H1 (cell line): Measurements from ENCODE around the gene ADGRG2. TPM values are rescaled to one million over a fixed set of nuclear protein-coding genes. Genes with fewer than 3 reads are reported as not detected.

ENCODE experiments used
- CTCF ChIA-PET: fragments of 300-600 bp; sonication (Branson Sonifier 250); formaldehyde crosslinking; loops from one replicate; lab custom pipeline; 2021; ENCODE audit not compliant: partially characterized antibody; lab: Charles Lee
- POLR2A ChIA-PET: fragments of 300-600 bp; sonication (Branson Sonifier 250); formaldehyde crosslinking; loops from one replicate; lab custom pipeline; 2021; ENCODE audit warnings: inconsistent platforms; ENCODE audit not compliant: partially characterized antibody; lab: Charles Lee
- DNase-seq, 2 experiments: peaks; one replicate each; pipeline versions ENCODE4 v3.0.0 to v3.0.0-alpha.2; 2010 to 2022; ENCODE audit warnings: low spot score in 2 of 2, low read depth in 1 of 2, mixed read lengths in 1 of 2
- FAIRE-seq: peaks from 2 replicates; lab custom pipeline; 2011; peaks lifted over from hg19 to GRCh38; lab: Jason Lieb, UNC
- H2AFZ ChIP-seq: 2 replicates; pipeline ENCODE4 v1.8.1; 2012; ENCODE audit warnings: low read length, inconsistent platforms
- H2AK5ac ChIP-seq: 2 replicates; pipeline ENCODE4 v1.6.1; 2013; ENCODE audit warnings: low read depth, low read length
- H2BK120ac ChIP-seq: replicated peaks from 2 replicates; pipeline ENCODE3; 2013; ENCODE audit warnings: low read depth, low read length, inconsistent platforms
- H2BK12ac ChIP-seq: 2 replicates; pipeline ENCODE4 v1.6.1; 2013; ENCODE audit warnings: low read depth, low read length
- H2BK15ac ChIP-seq: 2 replicates; pipeline ENCODE4 v1.6.1; 2013; ENCODE audit warnings: low read length
- H2BK20ac ChIP-seq: 2 replicates; pipeline ENCODE4 v1.6.1; 2013; ENCODE audit warnings: low read length
- H2BK5ac ChIP-seq: 2 replicates; pipeline ENCODE4 v1.6.1; 2013; ENCODE audit warnings: low read depth, low read length
- H3K14ac ChIP-seq: 2 replicates; pipeline ENCODE4 v1.6.1; 2013; ENCODE audit warnings: inconsistent platforms; ENCODE audit not compliant: insufficient read length
- H3K18ac ChIP-seq: 2 replicates; pipeline ENCODE4 v1.6.1; 2013; ENCODE audit warnings: low read length; ENCODE audit errors: extremely low read depth
- H3K23ac ChIP-seq: 2 replicates; pipeline ENCODE4 v1.6.1; 2013; ENCODE audit warnings: inconsistent platforms; ENCODE audit not compliant: insufficient read length
- H3K23me2 ChIP-seq: 2 replicates; pipeline ENCODE4 v1.6.1; 2013; ENCODE audit warnings: low read depth, low read length
- H3K27ac ChIP-seq: 2 replicates; pipeline ENCODE4 v1.6.1; 2011; ENCODE audit warnings: low read depth, low read length, inconsistent platforms
- H3K27me3 ChIP-seq, 4 experiments: replicated peaks in 1 of 4; 1 replicate in 1 of 4; 2 replicates in 3 of 4; pipeline versions ENCODE4 v1.6.1 to v1.8.1; 2011 to 2013; ENCODE audit warnings: low read length in 3 of 4, mild to moderate bottlenecking in 3 of 4, inconsistent platforms in 2 of 4, mixed read lengths in 2 of 4, moderate library complexity in 1 of 4; ENCODE audit not compliant: control insufficient read depth in 3 of 4, insufficient read depth in 3 of 4; ENCODE audit errors: extremely low read depth in 1 of 4
- H3K36me3 ChIP-seq, 4 experiments: 2 replicates each; pipeline versions ENCODE4 v1.6.1 to v1.8.1; 2011 to 2013; ENCODE audit warnings: mild to moderate bottlenecking in 4 of 4, low read length in 3 of 4, moderate library complexity in 2 of 4, control low read depth in 1 of 4, inconsistent platforms in 1 of 4; ENCODE audit not compliant: insufficient read depth in 4 of 4, control insufficient read depth in 2 of 4
- H3K4ac ChIP-seq: replicated peaks from 2 replicates; pipeline ENCODE3; 2013; ENCODE audit warnings: low read length, low read depth, mixed read lengths, inconsistent platforms; ENCODE audit not compliant: insufficient read length
- H3K4me1 ChIP-seq, 4 experiments: replicated peaks in 1 of 4; 1 replicate in 1 of 4; 2 replicates in 3 of 4; pipeline versions ENCODE4 v1.6.1 to v1.8.1; 2011 to 2013; ENCODE audit warnings: low read length in 3 of 4, inconsistent platforms in 2 of 4, mixed read lengths in 1 of 4; ENCODE audit not compliant: insufficient read depth in 4 of 4, control insufficient read depth in 3 of 4
- H3K4me2 ChIP-seq, 2 experiments: 2 replicates each; pipeline versions ENCODE4 v1.6.1 to v1.8.1; 2011 to 2013; ENCODE audit warnings: low read depth in 2 of 2, low read length in 2 of 2, control low read depth in 1 of 2, inconsistent platforms in 1 of 2, mild to moderate bottlenecking in 1 of 2; ENCODE audit not compliant: insufficient read depth in 1 of 2
- H3K4me3 ChIP-seq, 4 experiments: fragments of 200-600, 300-600 bp in 1 of 4; sonication (generic), shearing (Covaris generic), sonication (Bioruptor Twin) in 1 of 4; 2 replicates each; pipeline versions ENCODE4 v1.5.1 to v1.8.1; 2011 to 2016; ENCODE audit warnings: low read length in 4 of 4, low read depth in 3 of 4, control low read depth in 2 of 4, inconsistent platforms in 2 of 4, mild to moderate bottlenecking in 2 of 4, mixed read lengths in 1 of 4, moderate library complexity in 1 of 4; ENCODE audit not compliant: insufficient read depth in 2 of 4; ENCODE audit errors: extremely low read depth in 1 of 4
- H3K56ac ChIP-seq: replicated peaks from 2 replicates; pipeline ENCODE3; 2013; ENCODE audit warnings: low read depth, mild to moderate bottlenecking, mixed read lengths, low read length, inconsistent platforms; ENCODE audit not compliant: insufficient read length
- H3K79me1 ChIP-seq: 2 replicates; pipeline ENCODE4 v1.6.1; 2013; ENCODE audit warnings: low read depth, low read length, control low read depth
- H3K79me2 ChIP-seq, 2 experiments: 2 replicates each; pipeline versions ENCODE4 v1.6.1 to v1.8.1; 2012 to 2013; ENCODE audit warnings: low read length in 2 of 2, mild to moderate bottlenecking in 2 of 2, inconsistent platforms in 1 of 2; ENCODE audit not compliant: insufficient read depth in 2 of 2, control insufficient read depth in 1 of 2
- H3K9ac ChIP-seq, 4 experiments: replicated peaks in 1 of 4; 1 replicate in 1 of 4; 2 replicates in 3 of 4; pipeline versions ENCODE4 v1.6.1 to v1.8.1; 2011 to 2013; ENCODE audit warnings: low read depth in 3 of 4, low read length in 3 of 4, control low read depth in 2 of 4, mild to moderate bottlenecking in 2 of 4, moderate library complexity in 2 of 4, inconsistent platforms in 1 of 4; ENCODE audit errors: extremely low read depth in 1 of 4
- H3K9me3 ChIP-seq, 2 experiments: 2 replicates each; pipeline versions ENCODE4 v1.6.1 to v1.8.1; 2012 to 2013; ENCODE audit warnings: mild to moderate bottlenecking in 2 of 2, moderate library complexity in 2 of 2, control low read depth in 1 of 2, inconsistent platforms in 1 of 2, low read depth in 1 of 2, low read length in 1 of 2, mixed read lengths in 1 of 2; ENCODE audit not compliant: insufficient read depth in 2 of 2
- H4K20me1 ChIP-seq, 2 experiments: replicated peaks in 1 of 2; 2 replicates each; pipeline versions ENCODE3 to v1.8.1; 2011 to 2013; ENCODE audit warnings: inconsistent platforms in 2 of 2, low read length in 2 of 2, mild to moderate bottlenecking in 1 of 2; ENCODE audit not compliant: insufficient read depth in 2 of 2, control insufficient read depth in 1 of 2
- H4K5ac ChIP-seq: 2 replicates; pipeline ENCODE4 v1.6.1; 2013; ENCODE audit warnings: low read length, low read depth, mixed read lengths, inconsistent platforms; ENCODE audit not compliant: insufficient read length
- H4K8ac ChIP-seq: 2 replicates; pipeline ENCODE4 v1.8.0; 2013; ENCODE audit warnings: mild to moderate bottlenecking, moderate library complexity, low read length, inconsistent platforms; ENCODE audit not compliant: insufficient read depth; ENCODE audit errors: extremely low read depth
- H4K91ac ChIP-seq: replicated peaks from 2 replicates; pipeline ENCODE3; 2013; ENCODE audit warnings: low read length, mixed read lengths, inconsistent platforms; ENCODE audit not compliant: insufficient read length
- EGR1 ChIP-seq: IDR thresholded peaks from 2 replicates; pipeline ENCODE4 v1.6.1; 2011; ENCODE audit warnings: low read depth, low read length, borderline replicate concordance
- EP300 ChIP-seq, 2 experiments: IDR thresholded peaks; 1 replicate in 1 of 2; 2 replicates in 1 of 2; pipeline ENCODE4 v1.6.1; 2011 to 2012; ENCODE audit warnings: low read depth in 2 of 2, low read length in 2 of 2, mild to moderate bottlenecking in 2 of 2, borderline replicate concordance in 1 of 2, inconsistent platforms in 1 of 2, moderate library complexity in 1 of 2
- POLR2AphosphoS5 ChIP-seq: IDR thresholded peaks from 2 replicates; pipeline ENCODE4 v1.6.1; 2011; ENCODE audit warnings: low read depth, low read length
- RAD21 ChIP-seq, 2 experiments: IDR thresholded peaks in 1 of 2; conservative IDR thresholded peaks in 1 of 2; 2 replicates each; pipeline ENCODE4 v1.6.1; 2011; ENCODE audit warnings: low read depth in 2 of 2, low read length in 2 of 2, improper control_type of control experiment in 1 of 2, inconsistent platforms in 1 of 2, mild to moderate bottlenecking in 1 of 2, moderate library complexity in 1 of 2
- RBBP5 ChIP-seq: IDR thresholded peaks from 2 replicates; pipeline ENCODE4 v1.7.1; 2012; ENCODE audit warnings: low read depth, mild to moderate bottlenecking, inconsistent platforms, low read length, moderate library complexity, borderline replicate concordance
- SAP30 ChIP-seq: fragments of 300-600 bp; sonication (generic); IDR thresholded peaks from 2 replicates; pipeline ENCODE4 v1.7.1; 2012; ENCODE audit warnings: low read length, moderate library complexity, mild to moderate bottlenecking, inconsistent platforms; ENCODE audit not compliant: insufficient read depth, insufficient replicate concordance
- SIRT6 ChIP-seq: IDR thresholded peaks from one replicate; pipeline ENCODE4 v1.7.1; 2012; ENCODE audit warnings: low read length, inconsistent platforms
- SP2 ChIP-seq: IDR thresholded peaks from 2 replicates; pipeline ENCODE4 v1.6.1; 2012; ENCODE audit warnings: mild to moderate bottlenecking, low read length, inconsistent platforms
- SP4 ChIP-seq: IDR thresholded peaks from 2 replicates; pipeline ENCODE4 v1.6.1; 2012; ENCODE audit warnings: low read length, inconsistent platforms
- SUZ12 ChIP-seq: fragments of 200-600 bp; sonication (generic); IDR thresholded peaks from 2 replicates; pipeline ENCODE4 v1.6.1; 2012; ENCODE audit warnings: mild to moderate bottlenecking, inconsistent platforms, low read length, moderate library complexity, mixed read lengths
- TAF1 ChIP-seq: IDR thresholded peaks from 2 replicates; pipeline ENCODE4 v1.6.1; 2011; ENCODE audit warnings: mild to moderate bottlenecking, low read depth, low read length
- whole genome bisulfite sequencing, 2 experiments: shearing (Covaris generic) in 1 of 2; methylation state at CpG; one replicate each; pipeline versions ENCODE4 v1.1.6 to v1.1.7; 2013 to 2015; ENCODE audit warnings: low lambda C conversion rate in 2 of 2, mixed read lengths in 2 of 2, inconsistent platforms in 1 of 2, low coverage in 1 of 2, missing lambda C conversion rate in 1 of 2; ENCODE audit not compliant: insufficient replicate concordance in 2 of 2, insufficient coverage in 1 of 2, insufficient read length in 1 of 2; ENCODE audit errors: extremely low coverage in 1 of 2, missing lambda C conversion rate in 1 of 2; 5-methylcytosine and 5-hydroxymethylcytosine counted together
- polyA plus RNA-seq, 7 experiments: library from polyadenylated mRNA; depleted of rRNA in 3 of 7; stranded (reverse) in 5 of 7; unstranded in 2 of 7; fragments of >200 nt in 5 of 7; fragments of 200-250 nt in 2 of 7; gene quantifications; 1 replicate in 5 of 7; 2 replicates in 1 of 7; 4 replicates in 1 of 7; pipeline versions ENCODE4 v1.2.1 to v1.2.3, GENCODE V29; 2011 to 2013; ENCODE audit warnings: missing spikeins in 2 of 7, mixed read lengths in 2 of 7
- total RNA-seq: library from RNA; stranded (reverse); fragmentation: NEBNext Ultra II Directional; extraction: Animal tissue kit (Norgen Biotek cat#: 25700); gene quantifications from 2 replicates; pipeline ENCODE4 v1.2.1, GENCODE V29; 2021
- TF ChIP-seq, protein P1 (sequence below): IDR thresholded peaks from 2 replicates; pipeline ENCODE4 v1.6.1; 2011; ENCODE audit warnings: low read depth, mild to moderate bottlenecking, low read length; ENCODE audit not compliant: insufficient read depth
- TF ChIP-seq, protein P2 (sequence below): IDR thresholded peaks from 2 replicates; pipeline ENCODE4 v1.6.1; 2011; ENCODE audit warnings: low read length, improper control_type of control experiment

ADGRG2 gene
- total and polyA plus RNA-seq, 2 of the 8 experiments (the other 6 are each of a cell fraction or from before 2014, with no cell fraction given): 8.9 to 13.3 TPM

DNA sequence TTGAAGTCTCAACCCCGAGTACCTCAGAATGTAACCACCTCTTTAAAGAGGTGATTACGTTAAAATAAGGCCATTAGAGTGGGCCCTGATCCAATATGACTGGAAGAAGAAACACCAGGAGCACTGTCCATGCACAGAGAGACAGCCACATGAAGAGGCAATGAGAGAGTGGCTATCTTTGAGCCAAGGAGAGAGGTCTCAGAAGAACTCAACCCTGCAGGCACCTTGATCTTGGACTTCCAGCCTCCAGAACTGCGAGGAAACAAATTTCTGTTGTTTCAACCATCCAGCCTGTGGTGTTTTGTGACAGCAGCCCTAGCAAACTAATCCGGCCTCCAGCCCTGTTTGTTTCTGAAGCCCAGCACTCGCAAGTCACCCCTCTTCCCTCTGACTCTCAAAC, 46.3 kb upstream of the ADGRG2 start:
- Histone ChIP-seq H2BK15ac (no peak overlapping the region), H3K18ac (no peak overlapping the region), H4K5ac (no peak overlapping the region), H3K4ac (no peak overlapping the region), H3K23me2 (no peaks in the 10 kb centered on the region), H3K79me2 (no peaks in the 10 kb centered on the region), H4K20me1 (no peaks in the 10 kb centered on the region), H2AK5ac (no peak overlapping the region), H3K23ac (no peak overlapping the region), H2BK20ac (no peak overlapping the region), H2BK120ac (no peak overlapping the region), H3K14ac (no peak overlapping the region), H2AFZ (no peak overlapping the region), H3K4me3 (no peak overlapping the region), H3K56ac (no peak overlapping the region), H3K4me2 (no peak overlapping the region), H4K8ac (no peak overlapping the region), H2BK12ac (no peak overlapping the region), H3K9ac (no peak overlapping the region), H4K91ac (no peak overlapping the region), H3K79me1 (no peaks in the 10 kb centered on the region), H3K27ac (no peak overlapping the region), H3K4me1 (no peaks in the 10 kb centered on the region), H3K9me3 (no peaks in the 10 kb centered on the region), H3K27me3 (no peaks in the 10 kb centered on the region), H3K36me3 (no peaks in the 10 kb centered on the region), H2BK5ac (no peak overlapping the region)
- no peak for DNase-seq
- peak; percentile 42 for FAIRE-seq
- POLR2A ChIA-PET: no interaction called here
- WGBS, 2 experiments: 90% methylated on average over 5 of the region's 5 CpGs; no CpG with 5 or more reads in 1 of the 2 experiments
- CTCF ChIA-PET: interaction anchor here (0.5 kb wide), 1 partner anchor 27 kb away, joined by 4 read pairs; no protein-coding TSS in a partner anchor
- no peak for TF ChIP-seq RAD21 (IDR thresholded peaks at IDR 0.05 in 1 of 2, conservative IDR thresholded peaks at IDR 0.05 in 1 of 2; ENCODE audit: low read depth in 2 of 2, low read length in 2 of 2)
- no peak for TF ChIP-seq RBBP5
- TF ChIP-seq SAP30: no peak
- TF ChIP-seq, protein P1, sequence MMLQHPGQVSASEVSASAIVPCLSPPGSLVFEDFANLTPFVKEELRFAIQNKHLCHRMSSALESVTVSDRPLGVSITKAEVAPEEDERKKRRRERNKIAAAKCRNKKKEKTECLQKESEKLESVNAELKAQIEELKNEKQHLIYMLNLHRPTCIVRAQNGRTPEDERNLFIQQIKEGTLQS: no peak
- TF ChIP-seq, protein P2, sequence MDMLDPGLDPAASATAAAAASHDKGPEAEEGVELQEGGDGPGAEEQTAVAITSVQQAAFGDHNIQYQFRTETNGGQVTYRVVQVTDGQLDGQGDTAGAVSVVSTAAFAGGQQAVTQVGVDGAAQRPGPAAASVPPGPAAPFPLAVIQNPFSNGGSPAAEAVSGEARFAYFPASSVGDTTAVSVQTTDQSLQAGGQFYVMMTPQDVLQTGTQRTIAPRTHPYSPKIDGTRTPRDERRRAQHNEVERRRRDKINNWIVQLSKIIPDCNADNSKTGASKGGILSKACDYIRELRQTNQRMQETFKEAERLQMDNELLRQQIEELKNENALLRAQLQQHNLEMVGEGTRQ: no peak
- TF ChIP-seq SIRT6: no peak
- no peak for TF ChIP-seq EGR1
- TF ChIP-seq POLR2AphosphoS5: no peak
- TF ChIP-seq TAF1: no peak
- no peak for TF ChIP-seq SP4
- TF ChIP-seq SUZ12: no peak
- TF ChIP-seq EP300 (IDR thresholded peaks at IDR 0.05; ENCODE audit: borderline replicate concordance in 1 of 2, low read depth in 2 of 2, low read length in 2 of 2): no peak
- TF ChIP-seq SP2: no peak
